Esophagus squamous epithelium (tissue), 5 donors: ENCODE measurements around the gene NIPSNAP3A. TPM values are rescaled to one million over a fixed set of nuclear protein-coding genes. Genes with fewer than 3 reads are reported as not detected.
A peak's percentile ranks its signal among the peaks of the same experiment; 100 is the strongest.

Experiments used
- DNase-seq: peaks from one replicate; lab custom pipeline; 2025; lab: John Stamatoyannopoulos, UW
- H3K27ac ChIP-seq, 4 donors: fragments of 200-600 bp; sonication (generic); one replicate each; pipeline ENCODE4 v1.5.1; 2016 to 2019; ENCODE audit warnings: mild to moderate bottlenecking in 1 of 4
- H3K27me3 ChIP-seq, 4 donors: fragments of 200-600 bp; sonication (generic); 1 replicate in 3 of 4; 2 replicates in 1 of 4; pipeline versions ENCODE4 v1.5.1 to v1.6.0; 2017 to 2021; ENCODE audit warnings: antibody characterized with exemption in 1 of 4
- H3K36me3 ChIP-seq, 3 donors: fragments of 200-600 bp; sonication (generic); one replicate each; pipeline ENCODE4 v1.5.1; 2016 to 2019
- H3K4me1 ChIP-seq, 3 donors: fragments of 200-600 bp; sonication (generic); one replicate each; pipeline ENCODE4 v1.5.1; 2017 to 2019
- H3K4me3 ChIP-seq, 4 donors: fragments of 200-600 bp; sonication (generic); 1 replicate in 3 of 4; 2 replicates in 1 of 4; pipeline ENCODE4 v1.5.1; 2016 to 2019; ENCODE audit warnings: mild to moderate bottlenecking in 2 of 4, moderate library complexity in 1 of 4
- H3K9me3 ChIP-seq, 3 donors: fragments of 200-600 bp; sonication (generic); one replicate each; pipeline ENCODE4 v1.5.1; 2016 to 2019
- CTCF ChIP-seq, 6 experiments: fragments of 450-650 bp in 4 of 6; fragments of 200-600 bp in 2 of 6; sonication (generic) in 2 of 6; IDR thresholded peaks; one replicate each; pipeline ENCODE4 v1.5.1; 2016 to 2019; ENCODE audit warnings: antibody characterized with exemption in 6 of 6, mild to moderate bottlenecking in 4 of 6, moderate library complexity in 4 of 6
- POLR2A ChIP-seq, 4 donors: fragments of 450-650 bp; IDR thresholded peaks; one replicate each; pipeline ENCODE4 v1.6.1; 2017; ENCODE audit warnings: antibody characterized with exemption in 4 of 4, mild to moderate bottlenecking in 4 of 4, moderate library complexity in 3 of 4
- WGBS, 2 donors: methylation state at CpG; one replicate each; pipeline ENCODE4 v1.1.5; 2018; 5-methylcytosine and 5-hydroxymethylcytosine counted together
- intact Hi-C: fragments of 100-400 bp; cut with DNase I; formaldehyde crosslinking; loops from one replicate; pipeline ENCODE4 v1.15.0; 2022
- total RNA-seq, 4 donors: library from RNA; depleted of rRNA; stranded (reverse); fragments of >200 nt; gene quantifications; one replicate each; pipeline ENCODE4 v1.1.0, GENCODE V29; 2016
- donor health status: DM: yes; HTN: yes; CAD: no.

The NIPSNAP3A gene
- total RNA-seq, 4 donors from 2014 or later: 20.1 to 34.2 (median 30.2) TPM

GRCh38 chr9:104802110-104802509, 54.6 kb downstream of the NIPSNAP3A start:
- H3K27ac ChIP-seq: no peak overlapping the region
- H3K4me1 ChIP-seq: peaks cover 0 to 10% (median 4%) of the 10 kb centered on the region in 3 donors
- no peak overlapping the region for H3K4me3 ChIP-seq
- intact Hi-C loops: no loop called here
- no peak for DNase-seq
- no peaks in the 10 kb centered on the region for H3K27me3 ChIP-seq
- no peaks in the 10 kb centered on the region for H3K9me3 ChIP-seq
- H3K36me3 ChIP-seq: peaks cover 13 to 100% (median 77%) of the 10 kb centered on the region in 3 donors
- 86 to 92% methylated on average over 3 to 5 of the region's 5 CpGs for WGBS, 2 donors
- TF ChIP-seq CTCF (IDR thresholded peaks at IDR 0.05): no peak

- WGBS, 2 donors: 55 to 74% methylated on average over 1 to 2 of the region's 2 CpGs
- TF ChIP-seq CTCF (IDR thresholded peaks at IDR 0.05) (no peak), POLR2A (IDR thresholded peaks at IDR 0.05) (no peak)
- Histone ChIP-seq H3K27me3 (no peaks in the 10 kb centered on the region), H3K9me3 (no peaks in the 10 kb centered on the region), H3K27ac (no peak overlapping the region), H3K36me3 (peaks cover 10 to 98% (median 76%) of the 10 kb centered on the region in 3 donors), H3K4me1 (peaks cover 0 to 10% (median 4%) of the 10 kb centered on the region in 3 donors), H3K4me3 (no peak overlapping the region)
- no peak for DNase-seq
- intact Hi-C loops: no loop called here
Measured at GRCh38 chr9:104802906-104803305, 55.4 kb downstream of the NIPSNAP3A start.

GRCh38 chr9:104805441-104805840, 58.0 kb downstream of the NIPSNAP3A start:
- Histone ChIP-seq H3K27me3 (no peaks in the 10 kb centered on the region), H3K4me3 (no peak overlapping the region), H3K4me1 (peaks cover 0 to 11% (median 4%) of the 10 kb centered on the region in 3 donors), H3K9me3 (no peaks in the 10 kb centered on the region), H3K27ac (no peak overlapping the region), H3K36me3 (peaks cover 10 to 98% (median 69%) of the 10 kb centered on the region in 3 donors)
- TF ChIP-seq POLR2A (IDR thresholded peaks at IDR 0.05) (no peak), CTCF (IDR thresholded peaks at IDR 0.05) (no peak)
- WGBS, 2 donors: 66 to 80% methylated on average over 1 to 2 of the region's 2 CpGs
- intact Hi-C loops: no loop called here
- no peak for DNase-seq

GRCh38 chr9:104808035-104808614, 60.6 kb downstream of the NIPSNAP3A start:
- Histone ChIP-seq H3K36me3 (peaks cover 0 to 95% (median 62%) of the 10 kb centered on the region in 3 donors), H3K27ac (no peak overlapping the region), H3K9me3 (no peaks in the 10 kb centered on the region), H3K4me3 (no peak overlapping the region), H3K27me3 (no peaks in the 10 kb centered on the region), H3K4me1 (peaks cover 0 to 31% (median 4%) of the 10 kb centered on the region in 3 donors)
- DNase-seq: no peak
- 48 to 50% methylated on average over 3 of the region's 3 CpGs for WGBS, 2 donors
- peak in 4 of 6 experiments; percentile 8 to 42 (median 14) for TF ChIP-seq CTCF (IDR thresholded peaks at IDR 0.05)
- TF ChIP-seq POLR2A (IDR thresholded peaks at IDR 0.05): no peak
- intact Hi-C loops: no loop called here

Other genes starting within 250 kb of the NIPSNAP3A start
- not detected for gene OR13F1, start 243.4 kb upstream of the NIPSNAP3A start, total RNA-seq
- gene OR13C4, start 220.5 kb upstream of the NIPSNAP3A start, total RNA-seq: not detected
- gene OR13C3, start 210.8 kb upstream of the NIPSNAP3A start, total RNA-seq: not detected
- not detected for gene OR13C8, start 178.5 kb upstream of the NIPSNAP3A start, total RNA-seq
- not detected for gene OR13C5, start 148.3 kb upstream of the NIPSNAP3A start, total RNA-seq
- not detected for gene OR13C2, start 142.1 kb upstream of the NIPSNAP3A start, total RNA-seq
- not detected for gene OR13C9, start 129.5 kb upstream of the NIPSNAP3A start, total RNA-seq
- gene OR13D1, start 53.2 kb upstream of the NIPSNAP3A start, total RNA-seq: not detected
- 1 to 10 TPM in 1 of 4 donors, under 1 TPM in 1, not detected in 2; 0.13 to 2.7 TPM for gene NIPSNAP3B, start 16.4 kb downstream of the NIPSNAP3A start, total RNA-seq
- 10 to 100 TPM in 3 of 4 donors, 1 to 10 TPM in 1; 7.7 to 37.6 (median 23.3) TPM for gene ABCA1, start 180.5 kb downstream of the NIPSNAP3A start, total RNA-seq